ENCODE data around the gene APOE.

DNA sequence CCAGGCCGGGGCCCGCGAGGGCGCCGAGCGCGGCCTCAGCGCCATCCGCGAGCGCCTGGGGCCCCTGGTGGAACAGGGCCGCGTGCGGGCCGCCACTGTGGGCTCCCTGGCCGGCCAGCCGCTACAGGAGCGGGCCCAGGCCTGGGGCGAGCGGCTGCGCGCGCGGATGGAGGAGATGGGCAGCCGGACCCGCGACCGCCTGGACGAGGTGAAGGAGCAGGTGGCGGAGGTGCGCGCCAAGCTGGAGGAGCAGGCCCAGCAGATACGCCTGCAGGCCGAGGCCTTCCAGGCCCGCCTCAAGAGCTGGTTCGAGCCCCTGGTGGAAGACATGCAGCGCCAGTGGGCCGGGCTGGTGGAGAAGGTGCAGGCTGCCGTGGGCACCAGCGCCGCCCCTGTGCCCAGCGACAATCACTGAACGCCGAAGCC lies 3.3 kb downstream of the APOE start:
- no peak for TF ChIP-seq POLR2A (IDR thresholded peaks at IDR 0.05)
- TF ChIP-seq, protein P1, sequence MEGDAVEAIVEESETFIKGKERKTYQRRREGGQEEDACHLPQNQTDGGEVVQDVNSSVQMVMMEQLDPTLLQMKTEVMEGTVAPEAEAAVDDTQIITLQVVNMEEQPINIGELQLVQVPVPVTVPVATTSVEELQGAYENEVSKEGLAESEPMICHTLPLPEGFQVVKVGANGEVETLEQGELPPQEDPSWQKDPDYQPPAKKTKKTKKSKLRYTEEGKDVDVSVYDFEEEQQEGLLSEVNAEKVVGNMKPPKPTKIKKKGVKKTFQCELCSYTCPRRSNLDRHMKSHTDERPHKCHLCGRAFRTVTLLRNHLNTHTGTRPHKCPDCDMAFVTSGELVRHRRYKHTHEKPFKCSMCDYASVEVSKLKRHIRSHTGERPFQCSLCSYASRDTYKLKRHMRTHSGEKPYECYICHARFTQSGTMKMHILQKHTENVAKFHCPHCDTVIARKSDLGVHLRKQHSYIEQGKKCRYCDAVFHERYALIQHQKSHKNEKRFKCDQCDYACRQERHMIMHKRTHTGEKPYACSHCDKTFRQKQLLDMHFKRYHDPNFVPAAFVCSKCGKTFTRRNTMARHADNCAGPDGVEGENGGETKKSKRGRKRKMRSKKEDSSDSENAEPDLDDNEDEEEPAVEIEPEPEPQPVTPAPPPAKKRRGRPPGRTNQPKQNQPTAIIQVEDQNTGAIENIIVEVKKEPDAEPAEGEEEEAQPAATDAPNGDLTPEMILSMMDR (IDR thresholded peaks at IDR 0.05): no peak

Measured in thyroid gland (tissue), 4 donors.